SK-N-SH (cell line): ENCODE measurements around the gene TRPM7. TPM values are rescaled to one million over a fixed set of nuclear protein-coding genes. Genes with fewer than 3 reads are reported as not detected.

Experiments
- CTCF ChIA-PET: fragments of 300-600, 350-600 bp; formaldehyde crosslinking; extraction: SDS; loops from one replicate; lab custom pipeline; 2021; lab: Yijun Ruan, JAX
- POLR2A ChIA-PET: fragments of 350-600 bp; sonication (Branson Sonifier 250); formaldehyde crosslinking; extraction: SDS; loops from one replicate; lab custom pipeline; 2020; ENCODE audit warnings: antibody characterized with exemption, inconsistent platforms; lab: Yijun Ruan, JAX
- DNase-seq: peaks from one replicate; pipeline ENCODE4 v3.0.0; 2012
- H2AFZ ChIP-seq: fragments of 200-600 bp; sonication (generic); 2 replicates; pipeline ENCODE4 v1.8.1; 2016; ENCODE audit warnings: antibody characterized with exemption, mild to moderate bottlenecking, low read depth
- H3F3A ChIP-seq: fragments of 200-600 bp; sonication (generic); replicated peaks from 2 replicates; pipeline ENCODE3; 2016; ENCODE audit warnings: antibody characterized with exemption, mild to moderate bottlenecking; ENCODE audit not compliant: insufficient read depth
- H3K27ac ChIP-seq, 2 experiments: fragments of 200-500 bp in 1 of 2; fragments of 200-600 bp in 1 of 2; sonication (Bioruptor generic) in 1 of 2; sonication (generic), shearing (Covaris generic) in 1 of 2; 2 replicates each; pipeline versions ENCODE4 v1.5.1 to v1.6.1; 2014 to 2016; ENCODE audit warnings: low read depth in 2 of 2, inconsistent platforms in 1 of 2, low read length in 1 of 2, mild to moderate bottlenecking in 1 of 2, mixed read lengths in 1 of 2
- H3K27me3 ChIP-seq: fragments of 200-600 bp; sonication (generic), shearing (Covaris generic); 2 replicates; pipeline ENCODE4 v1.6.1; 2016; ENCODE audit warnings: mixed run types; ENCODE audit not compliant: insufficient read depth
- H3K36me3 ChIP-seq, 2 experiments: fragments of 200-500 bp in 1 of 2; fragments of 200-600 bp in 1 of 2; sonication (Bioruptor generic) in 1 of 2; sonication (generic) in 1 of 2; replicated peaks in 1 of 2; 2 replicates each; pipeline versions ENCODE3 to v1.5.1; 2014 to 2016; ENCODE audit warnings: low read length in 1 of 2, mild to moderate bottlenecking in 1 of 2; ENCODE audit not compliant: insufficient read depth in 2 of 2, control insufficient read depth in 1 of 2
- H3K4me1 ChIP-seq, 2 experiments: fragments of 200-500 bp in 1 of 2; fragments of 200-600 bp in 1 of 2; sonication (Bioruptor generic) in 1 of 2; sonication (generic), shearing (Covaris generic) in 1 of 2; 2 replicates each; pipeline versions ENCODE4 v1.5.1 to v1.6.1; 2014 to 2016; ENCODE audit warnings: low read depth in 1 of 2, low read length in 1 of 2, mixed run types in 1 of 2; ENCODE audit not compliant: insufficient read depth in 2 of 2, control insufficient read depth in 1 of 2
- H3K4me2 ChIP-seq: fragments of 200-600 bp; sonication (generic), shearing (Covaris generic); 2 replicates; pipeline ENCODE4 v1.6.1; 2017; ENCODE audit warnings: mixed run types
- H3K4me3 ChIP-seq, 2 experiments: fragments of 200-500 bp in 1 of 2; fragments of 200-600 bp in 1 of 2; sonication (Bioruptor generic) in 1 of 2; sonication (generic), shearing (Covaris generic) in 1 of 2; 2 replicates each; pipeline versions ENCODE4 v1.5.1 to v1.8.1; 2014 to 2016; ENCODE audit warnings: low read depth in 2 of 2, inconsistent platforms in 1 of 2, low read length in 1 of 2, mild to moderate bottlenecking in 1 of 2, mixed read lengths in 1 of 2, moderate library complexity in 1 of 2
- H3K79me2 ChIP-seq: fragments of 200-600 bp; sonication (generic); 2 replicates; pipeline ENCODE4 v1.8.1; 2017; ENCODE audit warnings: mild to moderate bottlenecking; ENCODE audit not compliant: insufficient read depth
- H3K9ac ChIP-seq: fragments of 200-600 bp; sonication (generic); 2 replicates; pipeline ENCODE4 v1.6.1; 2017; ENCODE audit warnings: mixed run types
- H3K9me2 ChIP-seq: fragments of 200-600 bp; sonication (generic); 2 replicates; pipeline ENCODE4 v1.6.1; 2017; ENCODE audit warnings: mixed run types
- H3K9me3 ChIP-seq: fragments of 200-600 bp; sonication (generic); 2 replicates; pipeline ENCODE4 v1.6.1; 2017; ENCODE audit warnings: mixed run types, mild to moderate bottlenecking, moderate library complexity
- H4K20me1 ChIP-seq: fragments of 200-600 bp; sonication (generic); 2 replicates; pipeline ENCODE4 v1.6.1; 2017; ENCODE audit warnings: mild to moderate bottlenecking, mixed run types; ENCODE audit not compliant: insufficient read depth
- ELF1 ChIP-seq: IDR thresholded peaks from 2 replicates; pipeline ENCODE4 v1.4.0; 2012
- EP300 ChIP-seq, 2 experiments: IDR thresholded peaks; 2 replicates each; pipeline versions ENCODE4 v1.4.0 to v1.6.1; 2012; ENCODE audit warnings: borderline replicate concordance in 1 of 2, low read depth in 1 of 2, low read length in 1 of 2
- EZH2phosphoT487 ChIP-seq: fragments of 200-600 bp; sonication (generic); IDR thresholded peaks from 2 replicates; pipeline ENCODE4 v1.6.1; 2017; ENCODE audit warnings: low read depth, mixed run types, mild to moderate bottlenecking, antibody characterized with exemption, moderate library complexity, borderline replicate concordance
- FOSL2 ChIP-seq: IDR thresholded peaks from 2 replicates; pipeline ENCODE4 v1.4.0; 2012; ENCODE audit warnings: low read depth, mild to moderate bottlenecking, moderate library complexity, borderline replicate concordance
- FOXJ3 ChIP-seq: sonication (generic); formaldehyde crosslinking; IDR thresholded peaks from 2 replicates; pipeline ENCODE4 v1.5.1; 2020; ENCODE audit warnings: mild to moderate bottlenecking, missing genetic modification reagents
- FOXM1 ChIP-seq: IDR thresholded peaks from 2 replicates; pipeline ENCODE4 v1.4.0; 2012; ENCODE audit warnings: low read depth, mild to moderate bottlenecking
- MEF2A ChIP-seq: IDR thresholded peaks from 2 replicates; pipeline ENCODE4 v1.4.0; 2012; ENCODE audit warnings: low read depth, borderline replicate concordance
- NFIC ChIP-seq: IDR thresholded peaks from 2 replicates; pipeline ENCODE4 v1.4.0; 2012; ENCODE audit warnings: borderline replicate concordance
- POLR2AphosphoS5 ChIP-seq: IDR thresholded peaks from 2 replicates; pipeline ENCODE4 v1.6.1; 2012; ENCODE audit warnings: low read depth, low read length
- RAD21 ChIP-seq: IDR thresholded peaks from 2 replicates; pipeline ENCODE4 v1.6.1; 2012; ENCODE audit warnings: mild to moderate bottlenecking, low read length
- RCOR1 ChIP-seq: fragments of 150-350 bp; IDR thresholded peaks from 2 replicates; pipeline ENCODE4 v1.6.1; 2017; ENCODE audit warnings: antibody characterized with exemption, low read length
- RFX5 ChIP-seq: IDR thresholded peaks from 2 replicates; pipeline ENCODE4 v1.6.1; 2012; ENCODE audit warnings: mild to moderate bottlenecking, improper control_type of control experiment, low read length
- SIN3A ChIP-seq: IDR thresholded peaks from 2 replicates; pipeline ENCODE4 v1.6.1; 2012; ENCODE audit warnings: low read depth, mild to moderate bottlenecking, low read length, moderate library complexity, borderline replicate concordance
- SMC3 ChIP-seq: IDR thresholded peaks from 2 replicates; pipeline ENCODE4 v1.6.1; 2012; ENCODE audit warnings: low read depth, low read length, improper control_type of control experiment
- TCF12 ChIP-seq: IDR thresholded peaks from 2 replicates; pipeline ENCODE4 v1.4.0; 2012
- TEAD4 ChIP-seq: IDR thresholded peaks from 2 replicates; pipeline ENCODE4 v1.4.0; 2012; ENCODE audit warnings: mild to moderate bottlenecking, borderline replicate concordance; ENCODE audit not compliant: insufficient read depth
- WGBS: methylation state at CpG from one replicate; pipeline ENCODE4 v1.1.6; 2017; ENCODE audit warnings: low lambda C conversion rate; 5-methylcytosine and 5-hydroxymethylcytosine counted together
- polyA plus RNA-seq, 3 experiments: library from polyadenylated mRNA; depleted of rRNA; stranded (reverse); fragments of >200 nt; gene quantifications; 2 replicates each; pipeline ENCODE4 v1.2.3, GENCODE V29; 2012
- TF ChIP-seq, protein P1 (sequence below): IDR thresholded peaks from 2 replicates; pipeline ENCODE4 v1.4.0; 2012; ENCODE audit warnings: low read depth, borderline replicate concordance
- TF ChIP-seq, protein P2 (sequence below): IDR thresholded peaks from 2 replicates; pipeline ENCODE4 v1.4.0; 2012; ENCODE audit warnings: low read depth
- TF ChIP-seq, protein P3 (sequence below): IDR thresholded peaks from 2 replicates; pipeline ENCODE4 v1.6.1; 2012; ENCODE audit warnings: mild to moderate bottlenecking, low read depth, low read length, moderate library complexity
- TF ChIP-seq, protein P4 (sequence below): fragments of 150-350 bp; IDR thresholded peaks from 2 replicates; pipeline ENCODE4 v1.6.1; 2016; ENCODE audit warnings: mild to moderate bottlenecking, low read depth, low read length

TRPM7 gene
- polyA plus RNA-seq, 1 of the 3 experiments (the other 2 are of a cell fraction) = 5.1 TPM

DNA sequence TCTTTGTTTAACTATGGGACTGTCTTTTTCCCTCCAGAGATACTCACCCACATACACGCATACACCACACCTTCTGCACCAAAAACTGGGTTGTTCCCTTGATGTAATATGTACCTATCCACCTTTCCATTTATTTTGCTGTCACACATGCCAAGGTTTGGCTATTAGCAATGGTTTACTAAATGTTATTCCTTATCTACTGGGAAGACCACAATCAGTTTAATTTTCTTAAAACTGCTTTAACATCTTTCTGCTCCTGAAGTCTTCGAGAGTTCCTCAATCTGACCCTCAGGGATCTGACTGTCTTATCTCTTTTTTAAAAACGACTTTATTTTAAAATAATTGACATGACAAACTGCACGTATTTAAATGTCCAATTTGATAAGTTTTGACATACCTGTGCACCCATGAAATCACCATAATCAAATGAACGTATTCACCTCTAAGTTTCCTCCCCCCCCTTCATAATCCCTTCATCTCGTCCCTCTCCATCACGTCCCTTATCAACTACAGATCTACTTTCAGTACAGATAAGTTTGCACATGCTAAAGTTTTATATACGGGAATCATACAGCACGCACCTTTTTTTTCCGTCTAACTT, 805 bp upstream of the TRPM7 start:
- H3K27me3 ChIP-seq = no peaks in the 10 kb centered on the region
- whole genome bisulfite sequencing = 61% methylated on average over 10 of the region's 10 CpGs
- peak overlapping the region; percentile 97 for H2AFZ ChIP-seq
- peak overlapping the region; percentile 72 to 90 for H3K4me3 ChIP-seq
- CTCF ChIA-PET = interaction anchor here (3.6 kb wide), 1 partner anchor 189 kb away, joined by 10 read pairs; no protein-coding TSS in a partner anchor
- no peak for DNase-seq
- POLR2A ChIA-PET = no interaction called here
- H3K9me3 ChIP-seq = no peaks in the 10 kb centered on the region
- peak overlapping the region; percentile 89 for H3K4me2 ChIP-seq
- peak overlapping the region; percentile 86 to 92 for H3K27ac ChIP-seq
- H4K20me1 ChIP-seq = peaks cover 24% of the 10 kb centered on the region; the same call in 1 of the 2 replicates
- H3K4me1 ChIP-seq = peaks cover 6 to 15% of the 10 kb centered on the region in 2 experiments; a peak in 2 of 4 replicates
- no peak for TF ChIP-seq RFX5
- TF ChIP-seq RAD21 = no peak
- no peak for TF ChIP-seq TEAD4
- TF ChIP-seq SMC3 = no peak
- no peak for TF ChIP-seq ELF1
- TF ChIP-seq FOXM1 = no peak
- TF ChIP-seq FOSL2 = no peak
- TF ChIP-seq, protein P1, sequence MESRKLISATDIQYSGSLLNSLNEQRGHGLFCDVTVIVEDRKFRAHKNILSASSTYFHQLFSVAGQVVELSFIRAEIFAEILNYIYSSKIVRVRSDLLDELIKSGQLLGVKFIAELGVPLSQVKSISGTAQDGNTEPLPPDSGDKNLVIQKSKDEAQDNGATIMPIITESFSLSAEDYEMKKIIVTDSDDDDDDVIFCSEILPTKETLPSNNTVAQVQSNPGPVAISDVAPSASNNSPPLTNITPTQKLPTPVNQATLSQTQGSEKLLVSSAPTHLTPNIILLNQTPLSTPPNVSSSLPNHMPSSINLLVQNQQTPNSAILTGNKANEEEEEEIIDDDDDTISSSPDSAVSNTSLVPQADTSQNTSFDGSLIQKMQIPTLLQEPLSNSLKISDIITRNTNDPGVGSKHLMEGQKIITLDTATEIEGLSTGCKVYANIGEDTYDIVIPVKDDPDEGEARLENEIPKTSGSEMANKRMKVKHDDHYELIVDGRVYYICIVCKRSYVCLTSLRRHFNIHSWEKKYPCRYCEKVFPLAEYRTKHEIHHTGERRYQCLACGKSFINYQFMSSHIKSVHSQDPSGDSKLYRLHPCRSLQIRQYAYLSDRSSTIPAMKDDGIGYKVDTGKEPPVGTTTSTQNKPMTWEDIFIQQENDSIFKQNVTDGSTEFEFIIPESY = no peak
- no peak for TF ChIP-seq SIN3A
- no peak for TF ChIP-seq FOXJ3 (CRISPR knock-in tag)
- TF ChIP-seq MEF2A = no peak
- TF ChIP-seq EZH2phosphoT487 = no peak
- no peak for TF ChIP-seq POLR2AphosphoS5
- TF ChIP-seq, protein P2, sequence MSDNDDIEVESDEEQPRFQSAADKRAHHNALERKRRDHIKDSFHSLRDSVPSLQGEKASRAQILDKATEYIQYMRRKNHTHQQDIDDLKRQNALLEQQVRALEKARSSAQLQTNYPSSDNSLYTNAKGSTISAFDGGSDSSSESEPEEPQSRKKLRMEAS = no peak
- TF ChIP-seq EP300 (IDR thresholded peaks at IDR 0.05; ENCODE audit: borderline replicate concordance in 1 of 2, low read depth in 1 of 2, low read length in 1 of 2) = no peak
- TF ChIP-seq TCF12 = no peak
- TF ChIP-seq, protein P3, sequence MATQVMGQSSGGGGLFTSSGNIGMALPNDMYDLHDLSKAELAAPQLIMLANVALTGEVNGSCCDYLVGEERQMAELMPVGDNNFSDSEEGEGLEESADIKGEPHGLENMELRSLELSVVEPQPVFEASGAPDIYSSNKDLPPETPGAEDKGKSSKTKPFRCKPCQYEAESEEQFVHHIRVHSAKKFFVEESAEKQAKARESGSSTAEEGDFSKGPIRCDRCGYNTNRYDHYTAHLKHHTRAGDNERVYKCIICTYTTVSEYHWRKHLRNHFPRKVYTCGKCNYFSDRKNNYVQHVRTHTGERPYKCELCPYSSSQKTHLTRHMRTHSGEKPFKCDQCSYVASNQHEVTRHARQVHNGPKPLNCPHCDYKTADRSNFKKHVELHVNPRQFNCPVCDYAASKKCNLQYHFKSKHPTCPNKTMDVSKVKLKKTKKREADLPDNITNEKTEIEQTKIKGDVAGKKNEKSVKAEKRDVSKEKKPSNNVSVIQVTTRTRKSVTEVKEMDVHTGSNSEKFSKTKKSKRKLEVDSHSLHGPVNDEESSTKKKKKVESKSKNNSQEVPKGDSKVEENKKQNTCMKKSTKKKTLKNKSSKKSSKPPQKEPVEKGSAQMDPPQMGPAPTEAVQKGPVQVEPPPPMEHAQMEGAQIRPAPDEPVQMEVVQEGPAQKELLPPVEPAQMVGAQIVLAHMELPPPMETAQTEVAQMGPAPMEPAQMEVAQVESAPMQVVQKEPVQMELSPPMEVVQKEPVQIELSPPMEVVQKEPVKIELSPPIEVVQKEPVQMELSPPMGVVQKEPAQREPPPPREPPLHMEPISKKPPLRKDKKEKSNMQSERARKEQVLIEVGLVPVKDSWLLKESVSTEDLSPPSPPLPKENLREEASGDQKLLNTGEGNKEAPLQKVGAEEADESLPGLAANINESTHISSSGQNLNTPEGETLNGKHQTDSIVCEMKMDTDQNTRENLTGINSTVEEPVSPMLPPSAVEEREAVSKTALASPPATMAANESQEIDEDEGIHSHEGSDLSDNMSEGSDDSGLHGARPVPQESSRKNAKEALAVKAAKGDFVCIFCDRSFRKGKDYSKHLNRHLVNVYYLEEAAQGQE = no peak
- TF ChIP-seq RCOR1 = no peak
- TF ChIP-seq, protein P4, sequence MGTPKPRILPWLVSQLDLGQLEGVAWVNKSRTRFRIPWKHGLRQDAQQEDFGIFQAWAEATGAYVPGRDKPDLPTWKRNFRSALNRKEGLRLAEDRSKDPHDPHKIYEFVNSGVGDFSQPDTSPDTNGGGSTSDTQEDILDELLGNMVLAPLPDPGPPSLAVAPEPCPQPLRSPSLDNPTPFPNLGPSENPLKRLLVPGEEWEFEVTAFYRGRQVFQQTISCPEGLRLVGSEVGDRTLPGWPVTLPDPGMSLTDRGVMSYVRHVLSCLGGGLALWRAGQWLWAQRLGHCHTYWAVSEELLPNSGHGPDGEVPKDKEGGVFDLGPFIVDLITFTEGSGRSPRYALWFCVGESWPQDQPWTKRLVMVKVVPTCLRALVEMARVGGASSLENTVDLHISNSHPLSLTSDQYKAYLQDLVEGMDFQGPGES = no peak
- no peak for TF ChIP-seq NFIC
- H3F3A ChIP-seq = peaks cover 14% of the 10 kb centered on the region
- H3K79me2 ChIP-seq = peaks cover 40% of the 10 kb centered on the region
- peak overlapping the region; percentile 91 for H3K9ac ChIP-seq
- H3K9me2 ChIP-seq = no peaks in the 10 kb centered on the region
- peaks cover 0 to 13% of the 10 kb centered on the region in 2 experiments for H3K36me3 ChIP-seq
